ENCODE measurements around the gene USP2. TPM values are rescaled to one million over a fixed set of nuclear protein-coding genes. Genes with fewer than 3 reads are reported as not detected.
"Not testable (repeated sequence)": the region's sequence is repeated elsewhere in the genome, so short reads cannot be mapped to it uniquely, and the experiment has no call there.

USP2 gene
- polyA plus RNA-seq, 3 donors = 0.36 TPM; not detected in 2

- no peak for TF ChIP-seq CTCF (IDR thresholded peaks at IDR 0.05)
- WGBS (ENCODE audit: insufficient coverage) = 80% methylated on average over 1 of the region's 7 CpGs
- Mint-ChIP-seq H3K27me3 (ENCODE audit: low read depth in 3 of 3) (peaks cover 5 to 9% (median 8%) of the 10 kb centered on the region in 3 donors), H3K27ac (no peak overlapping the region), H3K36me3 (no peaks in the 10 kb centered on the region), H3K9me3 (no peaks in the 10 kb centered on the region), H3K4me3 (no peak overlapping the region), H3K4me1 (no peaks in the 10 kb centered on the region)
- DNase-seq = no peak
- Histone ChIP-seq H4K20me1 (ENCODE audit: insufficient read depth, low read length) (no peaks in the 10 kb centered on the region), H3K9ac (ENCODE audit: insufficient read depth, low read length, poor library complexity, severe bottlenecking) (no peak overlapping the region), H3K4me2 (replicated peaks; ENCODE audit: extremely low read depth, low read length, poor library complexity, severe bottlenecking) (no peak overlapping the region), H3K4me1 (ENCODE audit: control insufficient read depth in 1 of 2, insufficient read depth in 2 of 2, low read length in 2 of 2) (no peaks in the 10 kb centered on the region), H2AFZ (ENCODE audit: insufficient read depth, low read depth, low read length, poor library complexity, severe bottlenecking) (no peak overlapping the region), H3K9me3 (replicated peaks in 1 of 2; ENCODE audit: control insufficient read depth in 1 of 2, insufficient read depth in 1 of 2, low read length in 2 of 2) (no peaks in the 10 kb centered on the region), H3K4me3 (replicated peaks in 1 of 3; ENCODE audit: low read depth in 2 of 3, low read length in 3 of 3) (no peak overlapping the region), H3K27ac (ENCODE audit: low read depth in 1 of 2, low read length in 2 of 2) (no peak overlapping the region), H3K79me2 (ENCODE audit: insufficient read depth, low read length) (no peaks in the 10 kb centered on the region), H3K36me3 (replicated peaks in 1 of 2; ENCODE audit: control insufficient read depth in 1 of 2, insufficient read depth in 2 of 2, low read length in 2 of 2) (no peaks in the 10 kb centered on the region), H3K27me3 (ENCODE audit: control insufficient read depth in 2 of 2, insufficient read depth in 2 of 2, low read length in 2 of 2) (peaks cover 0 to 10% of the 10 kb centered on the region in 2 donors)
- intact Hi-C loops (cut with micrococcal nuclease) = no loop called here
Measured at GRCh38 chr11:119388103-119388502, 6.6 kb upstream of the USP2 start.

- no peak overlapping the region for H3K9ac ChIP-seq (ENCODE audit: insufficient read depth, low read length, poor library complexity, severe bottlenecking)
- H3K4me1 ChIP-seq (ENCODE audit: control insufficient read depth in 1 of 2, insufficient read depth in 2 of 2, low read length in 2 of 2) = peaks cover 16 to 17% of the 10 kb centered on the region in 2 donors
- H3K27ac ChIP-seq (ENCODE audit: low read depth in 1 of 2, low read length in 2 of 2) = no peak overlapping the region
- intact Hi-C loops (cut with micrococcal nuclease) = no loop called here
- H3K4me1 Mint-ChIP-seq = no peaks in the 10 kb centered on the region
- H3K4me3 ChIP-seq (replicated peaks in 1 of 3; ENCODE audit: low read depth in 2 of 3, low read length in 3 of 3) = no peak overlapping the region
- H3K36me3 ChIP-seq (replicated peaks in 1 of 2; ENCODE audit: control insufficient read depth in 1 of 2, insufficient read depth in 2 of 2, low read length in 2 of 2) = no peaks in the 10 kb centered on the region
- H3K9me3 Mint-ChIP-seq = peaks cover 0 to 3% (median 0%) of the 10 kb centered on the region in 7 donors
- no peaks in the 10 kb centered on the region for H4K20me1 ChIP-seq (ENCODE audit: insufficient read depth, low read length)
- H3K4me2 ChIP-seq (replicated peaks; ENCODE audit: extremely low read depth, low read length, poor library complexity, severe bottlenecking) = no peak overlapping the region
- 85% methylated on average over 2 of the region's 2 CpGs for WGBS (ENCODE audit: insufficient coverage)
- H3K9me3 ChIP-seq (replicated peaks in 1 of 2; ENCODE audit: control insufficient read depth in 1 of 2, insufficient read depth in 1 of 2, low read length in 2 of 2) = no peaks in the 10 kb centered on the region
- peaks cover 13 to 23% (median 20%) of the 10 kb centered on the region in 3 donors for H3K27me3 Mint-ChIP-seq (ENCODE audit: low read depth in 3 of 3)
- no peaks in the 10 kb centered on the region for H3K36me3 Mint-ChIP-seq
- H3K27me3 ChIP-seq (ENCODE audit: control insufficient read depth in 2 of 2, insufficient read depth in 2 of 2, low read length in 2 of 2) = peaks cover 0 to 27% of the 10 kb centered on the region in 2 donors
- no peak for TF ChIP-seq CTCF (IDR thresholded peaks at IDR 0.05)
- no peak for DNase-seq
- H3K4me3 Mint-ChIP-seq = no peak overlapping the region
- H3K79me2 ChIP-seq (ENCODE audit: insufficient read depth, low read length) = no peaks in the 10 kb centered on the region
- no peak overlapping the region for H2AFZ ChIP-seq (ENCODE audit: insufficient read depth, low read depth, low read length, poor library complexity, severe bottlenecking)
- H3K27ac Mint-ChIP-seq = no peak overlapping the region
Measured at GRCh38 chr11:119384332-119384731, 2.8 kb upstream of the USP2 start.

- DNase-seq; H3K4me2 ChIP-seq (replicated peaks; ENCODE audit: extremely low read depth, low read length, poor library complexity, severe bottlenecking); H3K9ac ChIP-seq (ENCODE audit: insufficient read depth, low read length, poor library complexity, severe bottlenecking); H3K4me3 Mint-ChIP-seq; intact Hi-C loops (cut with micrococcal nuclease); H3K79me2 ChIP-seq (ENCODE audit: insufficient read depth, low read length); H3K4me3 ChIP-seq (replicated peaks in 1 of 3; ENCODE audit: low read depth in 2 of 3, low read length in 3 of 3); H3K36me3 ChIP-seq (replicated peaks in 1 of 2; ENCODE audit: control insufficient read depth in 1 of 2, insufficient read depth in 2 of 2, low read length in 2 of 2); H2AFZ ChIP-seq (ENCODE audit: insufficient read depth, low read depth, low read length, poor library complexity, severe bottlenecking); H3K36me3 Mint-ChIP-seq; H3K9me3 Mint-ChIP-seq; H3K9me3 ChIP-seq (replicated peaks in 1 of 2; ENCODE audit: control insufficient read depth in 1 of 2, insufficient read depth in 1 of 2, low read length in 2 of 2); H3K4me1 Mint-ChIP-seq; H3K27ac Mint-ChIP-seq; H4K20me1 ChIP-seq (ENCODE audit: insufficient read depth, low read length); H3K27ac ChIP-seq (ENCODE audit: low read depth in 1 of 2, low read length in 2 of 2): not testable (repeated sequence)
- peaks cover 13 to 19% (median 18%) of the 10 kb centered on the region in 3 donors for H3K27me3 Mint-ChIP-seq (ENCODE audit: low read depth in 3 of 3)
- peaks cover 0 to 27% of the 10 kb centered on the region in 2 donors for H3K27me3 ChIP-seq (ENCODE audit: control insufficient read depth in 2 of 2, insufficient read depth in 2 of 2, low read length in 2 of 2)
- peaks cover 16 to 17% of the 10 kb centered on the region in 2 donors for H3K4me1 ChIP-seq (ENCODE audit: control insufficient read depth in 1 of 2, insufficient read depth in 2 of 2, low read length in 2 of 2)
- 100% methylated on average over 11 of the region's 14 CpGs for WGBS (ENCODE audit: insufficient coverage)
Measured at GRCh38 chr11:119382513-119382912, 1.0 kb upstream of the USP2 start.

All from CD14-positive monocyte (primary cell).